H1 (cell line): ENCODE data around the gene SNRPA1. TPM values are rescaled to one million over a fixed set of nuclear protein-coding genes. Genes with fewer than 3 reads are reported as not detected.

ENCODE experiments used
- HDAC2 ChIP-seq, 2 experiments: fragments of 300-600 bp in 1 of 2; sonication (generic) in 1 of 2; IDR thresholded peaks; 2 replicates each; pipeline ENCODE4 v1.6.1; 2011 to 2012; ENCODE audit warnings: low read depth in 2 of 2, low read length in 2 of 2, mild to moderate bottlenecking in 2 of 2, moderate library complexity in 2 of 2, borderline replicate concordance in 1 of 2, inconsistent platforms in 1 of 2
- NANOG ChIP-seq: IDR thresholded peaks from 2 replicates; pipeline ENCODE4 v1.6.1; 2011; ENCODE audit warnings: low read length, low read depth, mild to moderate bottlenecking, inconsistent platforms; ENCODE audit not compliant: insufficient read depth, poor library complexity, severe bottlenecking
- RAD21 ChIP-seq, 2 experiments: IDR thresholded peaks in 1 of 2; conservative IDR thresholded peaks in 1 of 2; 2 replicates each; pipeline ENCODE4 v1.6.1; 2011; ENCODE audit warnings: low read depth in 2 of 2, low read length in 2 of 2, improper control_type of control experiment in 1 of 2, inconsistent platforms in 1 of 2, mild to moderate bottlenecking in 1 of 2, moderate library complexity in 1 of 2
- SIX5 ChIP-seq: IDR thresholded peaks from 2 replicates; pipeline ENCODE4 v1.6.1; 2011; ENCODE audit warnings: mild to moderate bottlenecking, low read depth, low read length
- SP4 ChIP-seq: IDR thresholded peaks from 2 replicates; pipeline ENCODE4 v1.6.1; 2012; ENCODE audit warnings: low read length, inconsistent platforms
- TCF12 ChIP-seq: IDR thresholded peaks from 2 replicates; pipeline ENCODE4 v1.6.1; 2011; ENCODE audit warnings: low read depth, mild to moderate bottlenecking, low read length
- polyA plus RNA-seq, 7 experiments: library from polyadenylated mRNA; depleted of rRNA in 3 of 7; stranded (reverse) in 5 of 7; unstranded in 2 of 7; fragments of >200 nt in 5 of 7; fragments of 200-250 nt in 2 of 7; gene quantifications; 1 replicate in 5 of 7; 2 replicates in 1 of 7; 4 replicates in 1 of 7; pipeline versions ENCODE4 v1.2.1 to v1.2.3, GENCODE V29; 2011 to 2013; ENCODE audit warnings: missing spikeins in 2 of 7, mixed read lengths in 2 of 7
- total RNA-seq: library from RNA; stranded (reverse); fragmentation: NEBNext Ultra II Directional; extraction: Animal tissue kit (Norgen Biotek cat#: 25700); gene quantifications from 2 replicates; pipeline ENCODE4 v1.2.1, GENCODE V29; 2021
- TF ChIP-seq, protein P1 (sequence below): fragments of 300-600 bp; sonication (generic); IDR thresholded peaks from 2 replicates; pipeline ENCODE4 v1.7.1; 2012; ENCODE audit warnings: low read length, moderate library complexity, mild to moderate bottlenecking, inconsistent platforms; ENCODE audit not compliant: insufficient replicate concordance
- TF ChIP-seq, protein P2 (sequence below): IDR thresholded peaks from 2 replicates; pipeline ENCODE4 v1.6.1; 2012; ENCODE audit warnings: inconsistent platforms

Gene SNRPA1
- total and polyA plus RNA-seq, 2 of the 8 experiments (the other 6 are each of a cell fraction or from before 2014, with no cell fraction given), result 140 to 221 TPM

DNA sequence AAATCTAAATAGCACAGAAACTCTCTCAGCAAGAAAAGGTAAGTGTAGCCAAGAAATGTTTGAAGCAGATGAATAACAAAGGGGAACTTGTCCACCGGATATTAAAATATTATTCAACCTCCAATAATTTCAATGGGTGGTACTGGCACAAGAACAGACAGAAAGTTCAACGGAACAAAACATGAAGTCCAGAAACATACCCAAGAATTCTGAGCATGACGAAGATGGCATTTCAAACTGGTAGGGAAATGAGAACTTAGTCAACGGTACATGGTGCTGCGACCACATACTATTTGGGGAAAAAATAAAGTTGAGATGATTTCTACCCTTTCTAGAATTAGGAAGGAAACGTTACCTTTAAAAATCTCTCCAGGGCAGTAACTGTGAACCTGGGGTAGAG is 48.7 kb downstream of the SNRPA1 start (continued):
- TF ChIP-seq, protein P1, sequence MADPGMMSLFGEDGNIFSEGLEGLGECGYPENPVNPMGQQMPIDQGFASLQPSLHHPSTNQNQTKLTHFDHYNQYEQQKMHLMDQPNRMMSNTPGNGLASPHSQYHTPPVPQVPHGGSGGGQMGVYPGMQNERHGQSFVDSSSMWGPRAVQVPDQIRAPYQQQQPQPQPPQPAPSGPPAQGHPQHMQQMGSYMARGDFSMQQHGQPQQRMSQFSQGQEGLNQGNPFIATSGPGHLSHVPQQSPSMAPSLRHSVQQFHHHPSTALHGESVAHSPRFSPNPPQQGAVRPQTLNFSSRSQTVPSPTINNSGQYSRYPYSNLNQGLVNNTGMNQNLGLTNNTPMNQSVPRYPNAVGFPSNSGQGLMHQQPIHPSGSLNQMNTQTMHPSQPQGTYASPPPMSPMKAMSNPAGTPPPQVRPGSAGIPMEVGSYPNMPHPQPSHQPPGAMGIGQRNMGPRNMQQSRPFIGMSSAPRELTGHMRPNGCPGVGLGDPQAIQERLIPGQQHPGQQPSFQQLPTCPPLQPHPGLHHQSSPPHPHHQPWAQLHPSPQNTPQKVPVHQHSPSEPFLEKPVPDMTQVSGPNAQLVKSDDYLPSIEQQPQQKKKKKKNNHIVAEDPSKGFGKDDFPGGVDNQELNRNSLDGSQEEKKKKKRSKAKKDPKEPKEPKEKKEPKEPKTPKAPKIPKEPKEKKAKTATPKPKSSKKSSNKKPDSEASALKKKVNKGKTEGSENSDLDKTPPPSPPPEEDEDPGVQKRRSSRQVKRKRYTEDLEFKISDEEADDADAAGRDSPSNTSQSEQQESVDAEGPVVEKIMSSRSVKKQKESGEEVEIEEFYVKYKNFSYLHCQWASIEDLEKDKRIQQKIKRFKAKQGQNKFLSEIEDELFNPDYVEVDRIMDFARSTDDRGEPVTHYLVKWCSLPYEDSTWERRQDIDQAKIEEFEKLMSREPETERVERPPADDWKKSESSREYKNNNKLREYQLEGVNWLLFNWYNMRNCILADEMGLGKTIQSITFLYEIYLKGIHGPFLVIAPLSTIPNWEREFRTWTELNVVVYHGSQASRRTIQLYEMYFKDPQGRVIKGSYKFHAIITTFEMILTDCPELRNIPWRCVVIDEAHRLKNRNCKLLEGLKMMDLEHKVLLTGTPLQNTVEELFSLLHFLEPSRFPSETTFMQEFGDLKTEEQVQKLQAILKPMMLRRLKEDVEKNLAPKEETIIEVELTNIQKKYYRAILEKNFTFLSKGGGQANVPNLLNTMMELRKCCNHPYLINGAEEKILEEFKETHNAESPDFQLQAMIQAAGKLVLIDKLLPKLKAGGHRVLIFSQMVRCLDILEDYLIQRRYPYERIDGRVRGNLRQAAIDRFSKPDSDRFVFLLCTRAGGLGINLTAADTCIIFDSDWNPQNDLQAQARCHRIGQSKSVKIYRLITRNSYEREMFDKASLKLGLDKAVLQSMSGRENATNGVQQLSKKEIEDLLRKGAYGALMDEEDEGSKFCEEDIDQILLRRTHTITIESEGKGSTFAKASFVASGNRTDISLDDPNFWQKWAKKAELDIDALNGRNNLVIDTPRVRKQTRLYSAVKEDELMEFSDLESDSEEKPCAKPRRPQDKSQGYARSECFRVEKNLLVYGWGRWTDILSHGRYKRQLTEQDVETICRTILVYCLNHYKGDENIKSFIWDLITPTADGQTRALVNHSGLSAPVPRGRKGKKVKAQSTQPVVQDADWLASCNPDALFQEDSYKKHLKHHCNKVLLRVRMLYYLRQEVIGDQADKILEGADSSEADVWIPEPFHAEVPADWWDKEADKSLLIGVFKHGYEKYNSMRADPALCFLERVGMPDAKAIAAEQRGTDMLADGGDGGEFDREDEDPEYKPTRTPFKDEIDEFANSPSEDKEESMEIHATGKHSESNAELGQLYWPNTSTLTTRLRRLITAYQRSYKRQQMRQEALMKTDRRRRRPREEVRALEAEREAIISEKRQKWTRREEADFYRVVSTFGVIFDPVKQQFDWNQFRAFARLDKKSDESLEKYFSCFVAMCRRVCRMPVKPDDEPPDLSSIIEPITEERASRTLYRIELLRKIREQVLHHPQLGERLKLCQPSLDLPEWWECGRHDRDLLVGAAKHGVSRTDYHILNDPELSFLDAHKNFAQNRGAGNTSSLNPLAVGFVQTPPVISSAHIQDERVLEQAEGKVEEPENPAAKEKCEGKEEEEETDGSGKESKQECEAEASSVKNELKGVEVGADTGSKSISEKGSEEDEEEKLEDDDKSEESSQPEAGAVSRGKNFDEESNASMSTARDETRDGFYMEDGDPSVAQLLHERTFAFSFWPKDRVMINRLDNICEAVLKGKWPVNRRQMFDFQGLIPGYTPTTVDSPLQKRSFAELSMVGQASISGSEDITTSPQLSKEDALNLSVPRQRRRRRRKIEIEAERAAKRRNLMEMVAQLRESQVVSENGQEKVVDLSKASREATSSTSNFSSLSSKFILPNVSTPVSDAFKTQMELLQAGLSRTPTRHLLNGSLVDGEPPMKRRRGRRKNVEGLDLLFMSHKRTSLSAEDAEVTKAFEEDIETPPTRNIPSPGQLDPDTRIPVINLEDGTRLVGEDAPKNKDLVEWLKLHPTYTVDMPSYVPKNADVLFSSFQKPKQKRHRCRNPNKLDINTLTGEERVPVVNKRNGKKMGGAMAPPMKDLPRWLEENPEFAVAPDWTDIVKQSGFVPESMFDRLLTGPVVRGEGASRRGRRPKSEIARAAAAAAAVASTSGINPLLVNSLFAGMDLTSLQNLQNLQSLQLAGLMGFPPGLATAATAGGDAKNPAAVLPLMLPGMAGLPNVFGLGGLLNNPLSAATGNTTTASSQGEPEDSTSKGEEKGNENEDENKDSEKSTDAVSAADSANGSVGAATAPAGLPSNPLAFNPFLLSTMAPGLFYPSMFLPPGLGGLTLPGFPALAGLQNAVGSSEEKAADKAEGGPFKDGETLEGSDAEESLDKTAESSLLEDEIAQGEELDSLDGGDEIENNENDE, result no peak
- TF ChIP-seq SIX5, result no peak
- no peak for TF ChIP-seq RAD21 (IDR thresholded peaks at IDR 0.05 in 1 of 2, conservative IDR thresholded peaks at IDR 0.05 in 1 of 2; ENCODE audit: low read depth in 2 of 2, low read length in 2 of 2)
- TF ChIP-seq, protein P2, sequence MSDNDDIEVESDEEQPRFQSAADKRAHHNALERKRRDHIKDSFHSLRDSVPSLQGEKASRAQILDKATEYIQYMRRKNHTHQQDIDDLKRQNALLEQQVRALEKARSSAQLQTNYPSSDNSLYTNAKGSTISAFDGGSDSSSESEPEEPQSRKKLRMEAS, result no peak
- no peak for TF ChIP-seq HDAC2 (IDR thresholded peaks at IDR 0.05; ENCODE audit: borderline replicate concordance in 1 of 2, low read depth in 2 of 2, low read length in 2 of 2)
- no peak for TF ChIP-seq TCF12
- TF ChIP-seq NANOG, result no peak
- no peak for TF ChIP-seq SP4
- TF ChIP-seq, all 59 proteins: peak for 0
